Tibial artery (tissue), 4 donors: ENCODE results near the gene BTAF1.

Experiments
- DNase-seq, 2 donors: peaks; one replicate each; pipeline ENCODE4 v3.0.0-alpha.2; 2019
- H3K27ac ChIP-seq, 2 donors: fragments of 200-600 bp; sonication (generic) in 1 of 2; 1 replicate in 1 of 2; 2 replicates in 1 of 2; pipeline ENCODE4 v1.5.1; 2018 to 2019; ENCODE audit warnings: mild to moderate bottlenecking in 1 of 2
- H3K27me3 ChIP-seq, 2 donors: fragments of 200-600 bp; sonication (generic) in 1 of 2; one replicate each; pipeline versions ENCODE4 v1.5.1 to v1.6.0; 2016 to 2019
- H3K36me3 ChIP-seq, 3 donors: fragments of 200-600 bp; sonication (generic) in 2 of 3; one replicate each; pipeline ENCODE4 v1.5.1; 2016 to 2019; ENCODE audit warnings: mild to moderate bottlenecking in 2 of 3
- H3K4me1 ChIP-seq, 4 donors: fragments of 200-600 bp; sonication (generic) in 2 of 4; 1 replicate in 3 of 4; 2 replicates in 1 of 4; pipeline ENCODE4 v1.5.1; 2016 to 2019
- H3K4me3 ChIP-seq, 2 donors: fragments of 200-600 bp; sonication (generic) in 1 of 2; 1 replicate in 1 of 2; 2 replicates in 1 of 2; pipeline ENCODE4 v1.5.1; 2018 to 2019; ENCODE audit warnings: mild to moderate bottlenecking in 2 of 2
- H3K9me3 ChIP-seq, 3 donors: fragments of 200-600 bp; sonication (generic) in 1 of 3; one replicate each; pipeline ENCODE4 v1.5.1; 2016 to 2019
- CTCF ChIP-seq, 2 experiments: fragments of 200-600 bp in 1 of 2; fragments of 450-650 bp in 1 of 2; IDR thresholded peaks; one replicate each; pipeline ENCODE4 v1.5.1; 2017 to 2019; ENCODE audit warnings: antibody characterized with exemption in 2 of 2, mild to moderate bottlenecking in 1 of 2, moderate library complexity in 1 of 2
- intact Hi-C: fragments of 100-400 bp; cut with DNase I; formaldehyde crosslinking; loops from one replicate; pipeline ENCODE4 v1.15.0; 2023; ENCODE audit warnings: low total_unique reads

Gene BTAF1

GRCh38 chr10:92052741-92053140, 129.2 kb downstream of the BTAF1 start:
- no peaks in the 10 kb centered on the region for H3K27me3 ChIP-seq
- no peak for TF ChIP-seq CTCF (IDR thresholded peaks at IDR 0.05)

GRCh38 chr10:92054807-92055206, 131.2 kb downstream of the BTAF1 start:
- DNase-seq = no peak
- H3K4me3 ChIP-seq = no peak overlapping the region
- TF ChIP-seq CTCF (IDR thresholded peaks at IDR 0.05) = no peak
- no peaks in the 10 kb centered on the region for H3K9me3 ChIP-seq
- intact Hi-C loops = no loop called here
- no peaks in the 10 kb centered on the region for H3K27me3 ChIP-seq
- H3K4me1 ChIP-seq = no peaks in the 10 kb centered on the region
- H3K27ac ChIP-seq = no peak overlapping the region
- peaks cover 0 to 32% (median 7%) of the 10 kb centered on the region in 3 donors for H3K36me3 ChIP-seq

More at GRCh38 chr10:92052741-92053140, 129.2 kb downstream of the BTAF1 start:
- Histone ChIP-seq H3K27ac (no peak overlapping the region), H3K9me3 (no peaks in the 10 kb centered on the region), H3K4me1 (no peaks in the 10 kb centered on the region), H3K36me3 (peaks cover 0 to 32% (median 7%) of the 10 kb centered on the region in 3 donors), H3K4me3 (no peak overlapping the region)
- intact Hi-C loops = no loop called here
- DNase-seq = no peak

- no peak for TF ChIP-seq CTCF (IDR thresholded peaks at IDR 0.05)
- intact Hi-C loops = no loop called here
- Histone ChIP-seq H3K9me3 (no peaks in the 10 kb centered on the region), H3K27ac (no peak overlapping the region), H3K36me3 (peaks cover 0 to 1% (median 0%) of the 10 kb centered on the region in 3 donors), H3K4me3 (no peak overlapping the region), H3K27me3 (no peaks in the 10 kb centered on the region), H3K4me1 (no peaks in the 10 kb centered on the region)
- no peak for DNase-seq
Observed at GRCh38 chr10:92062273-92062672, 138.7 kb downstream of the BTAF1 start.

- intact Hi-C loops = no loop called here
- no peak overlapping the region for H3K4me3 ChIP-seq
- no peaks in the 10 kb centered on the region for H3K36me3 ChIP-seq
- no peak overlapping the region for H3K27ac ChIP-seq
- no peaks in the 10 kb centered on the region for H3K9me3 ChIP-seq
- DNase-seq = no peak
- H3K27me3 ChIP-seq = no peaks in the 10 kb centered on the region
- H3K4me1 ChIP-seq = no peaks in the 10 kb centered on the region
- no peak for TF ChIP-seq CTCF (IDR thresholded peaks at IDR 0.05)
Observed at GRCh38 chr10:92064506-92064905, 140.9 kb downstream of the BTAF1 start.

GRCh38 chr10:92066386-92066785, 142.8 kb downstream of the BTAF1 start:
- H3K27me3 ChIP-seq = no peaks in the 10 kb centered on the region
- H3K4me3 ChIP-seq = no peak overlapping the region
- no peaks in the 10 kb centered on the region for H3K9me3 ChIP-seq
- H3K4me1 ChIP-seq = no peaks in the 10 kb centered on the region
- H3K36me3 ChIP-seq = no peaks in the 10 kb centered on the region
- no peak overlapping the region for H3K27ac ChIP-seq
- intact Hi-C loops = no loop called here
- no peak for TF ChIP-seq CTCF (IDR thresholded peaks at IDR 0.05)
- no peak for DNase-seq

- intact Hi-C loops = no loop called here
- TF ChIP-seq CTCF (IDR thresholded peaks at IDR 0.05) = no peak
- no peak for DNase-seq
Observed at GRCh38 chr10:92068900-92069299, 145.3 kb downstream of the BTAF1 start.

More at GRCh38 chr10:92068900-92069299, 145.3 kb downstream of the BTAF1 start:
- Histone ChIP-seq H3K36me3 (no peaks in the 10 kb centered on the region), H3K27me3 (no peaks in the 10 kb centered on the region), H3K27ac (no peak overlapping the region), H3K4me3 (no peak overlapping the region), H3K9me3 (no peaks in the 10 kb centered on the region), H3K4me1 (no peaks in the 10 kb centered on the region)
